HepG2 (cell line): ENCODE data around the gene S100P. TPM values are rescaled to one million over a fixed set of nuclear protein-coding genes. Genes with fewer than 3 reads are reported as not detected.

Source experiments
- BCL3 ChIP-seq: sonication (generic); formaldehyde crosslinking; IDR thresholded peaks from 2 replicates; pipeline ENCODE4 v1.5.1; 2020; ENCODE audit warnings: mild to moderate bottlenecking, missing genetic modification reagents, moderate library complexity
- EP300 ChIP-seq, 3 experiments: sonication (generic) in 1 of 3; formaldehyde crosslinking in 1 of 3; IDR thresholded peaks; 2 replicates each; pipeline versions ENCODE4 v1.5.1 to v1.6.1; 2011 to 2020; ENCODE audit warnings: low read depth in 2 of 3, low read length in 2 of 3, borderline replicate concordance in 1 of 3, improper control_type of control experiment in 1 of 3, mild to moderate bottlenecking in 1 of 3, missing genetic modification reagents in 1 of 3, moderate library complexity in 1 of 3
- ERF ChIP-seq: IDR thresholded peaks from 2 replicates; pipeline ENCODE4 v1.6.1; 2018; ENCODE audit warnings: missing biosample characterization, missing genetic modification reagents
- ISX ChIP-seq: sonication (generic); formaldehyde crosslinking; conservative IDR thresholded peaks from 2 replicates; pipeline ENCODE4 v1.5.0; 2020; ENCODE audit warnings: missing genetic modification reagents
- JDP2 ChIP-seq: sonication (generic); formaldehyde crosslinking; IDR thresholded peaks from 2 replicates; pipeline ENCODE4 v1.8.1; 2022; ENCODE audit warnings: missing genetic modification reagents, borderline replicate concordance
- JUN ChIP-seq: sonication (generic); formaldehyde crosslinking; IDR thresholded peaks from 2 replicates; pipeline ENCODE4 v1.4.0; 2020; ENCODE audit warnings: mild to moderate bottlenecking, missing genetic modification reagents
- MAFF ChIP-seq: IDR thresholded peaks from 2 replicates; pipeline ENCODE4 v1.6.1; 2011; ENCODE audit warnings: low read depth, low read length, improper control_type of control experiment
- MBD4 ChIP-seq: IDR thresholded peaks from 2 replicates; pipeline ENCODE4 v1.6.1; 2012; ENCODE audit warnings: low read length, inconsistent platforms, borderline replicate concordance
- MIER3 ChIP-seq: IDR thresholded peaks from 2 replicates; pipeline ENCODE4 v1.6.1; 2016; ENCODE audit warnings: missing compliant biosample characterization, borderline replicate concordance
- NR2F1 ChIP-seq, 2 experiments: fragments of 450-650 bp in 1 of 2; formaldehyde crosslinking in 1 of 2; IDR thresholded peaks; 2 replicates each; pipeline versions ENCODE4 v1.5.0 to v1.6.1; 2016 to 2020; ENCODE audit warnings: mild to moderate bottlenecking in 1 of 2, missing compliant biosample characterization in 1 of 2, missing genetic modification reagents in 1 of 2, moderate library complexity in 1 of 2
- PRPF4 ChIP-seq: fragments of 200-400 bp; formaldehyde crosslinking; IDR thresholded peaks from 2 replicates; pipeline ENCODE4 v1.6.1; 2016; ENCODE audit warnings: low read length, low read depth; ENCODE audit not compliant: poor library complexity, severe bottlenecking
- SAP130 ChIP-seq: IDR thresholded peaks from 2 replicates; pipeline ENCODE4 v1.6.1; 2016; ENCODE audit warnings: low read depth
- TERF1 ChIP-seq: sonication (generic); formaldehyde crosslinking; IDR thresholded peaks from 2 replicates; pipeline ENCODE4 v1.8.0; 2022; ENCODE audit warnings: mild to moderate bottlenecking, missing genetic modification reagents, moderate library complexity
- TSC22D2 ChIP-seq: sonication (generic); formaldehyde crosslinking; IDR thresholded peaks from 2 replicates; pipeline ENCODE4 v1.5.1; 2020; ENCODE audit warnings: missing genetic modification reagents, mild to moderate bottlenecking, borderline replicate concordance
- ZBTB49 ChIP-seq: sonication (generic); formaldehyde crosslinking; IDR thresholded peaks from 2 replicates; pipeline ENCODE4 v1.4.0; 2020; ENCODE audit warnings: missing genetic modification reagents, borderline replicate concordance
- ZFP91 ChIP-seq: sonication (generic); formaldehyde crosslinking; IDR thresholded peaks from 2 replicates; pipeline ENCODE4 v1.9.0; 2022; ENCODE audit warnings: missing genetic modification reagents, mild to moderate bottlenecking, borderline replicate concordance
- ZNF101 ChIP-seq: sonication (generic); formaldehyde crosslinking; IDR thresholded peaks from 2 replicates; pipeline ENCODE4 v1.4.0; 2020; ENCODE audit warnings: mild to moderate bottlenecking, low read depth, missing genetic modification reagents, borderline replicate concordance
- ZNF234 ChIP-seq: sonication (generic); formaldehyde crosslinking; conservative IDR thresholded peaks from 2 replicates; pipeline ENCODE4 v1.5.1; 2020; ENCODE audit warnings: mild to moderate bottlenecking, missing genetic modification reagents
- ZNF746 ChIP-seq: sonication (generic); formaldehyde crosslinking; IDR thresholded peaks from 2 replicates; pipeline ENCODE4 v1.8.0; 2022; ENCODE audit warnings: mild to moderate bottlenecking, missing genetic modification reagents
- ZNF841 ChIP-seq: sonication (generic); formaldehyde crosslinking; IDR thresholded peaks from 2 replicates; pipeline ENCODE4 v1.8.1; 2023; ENCODE audit warnings: missing genetic modification reagents, borderline replicate concordance
- ZNF879 ChIP-seq: sonication (generic); formaldehyde crosslinking; IDR thresholded peaks from 2 replicates; pipeline ENCODE4 v1.8.1; 2023; ENCODE audit warnings: missing genetic modification reagents
- ZSCAN12 ChIP-seq: sonication (generic); formaldehyde crosslinking; IDR thresholded peaks from 2 replicates; pipeline ENCODE4 v1.9.0; 2021; ENCODE audit warnings: mild to moderate bottlenecking, missing genetic modification reagents
- ZZZ3 ChIP-seq: sonication (generic); formaldehyde crosslinking; IDR thresholded peaks from 2 replicates; pipeline ENCODE4 v1.4.0; 2020; ENCODE audit warnings: missing genetic modification reagents, mild to moderate bottlenecking, borderline replicate concordance
- polyA plus RNA-seq, 8 experiments: library from polyadenylated mRNA; depleted of rRNA in 3 of 8; stranded (reverse) in 7 of 8; unstranded in 1 of 8; fragments of >200 nt; fragmentation: Illumina TruSeq in 4 of 8; extraction: Trizol in 4 of 8; gene quantifications; 2 replicates each; pipeline versions ENCODE4 v1.2.1 to v1.2.3, GENCODE V29; 2011 to 2016; ENCODE audit warnings: low read depth in 4 of 8, missing spikeins in 1 of 8, mixed read lengths in 1 of 8; ENCODE audit not compliant: insufficient read depth in 1 of 8
- total RNA-seq, 5 experiments: library from RNA; depleted of rRNA; stranded (reverse); fragments of >200 nt; fragmentation: Illumina TruSeq; extraction: Trizol; gene quantifications; 2 replicates each; pipeline ENCODE4 v1.2.3, GENCODE V29; 2016; ENCODE audit warnings: low read depth in 1 of 5

Gene S100P
- total and polyA plus RNA-seq, 2 of the 13 experiments (the other 11 are each of a cell fraction or from before 2014, with no cell fraction given), result 278 to 1,649 TPM

GRCh38 chr4:6703786-6704185, 10.1 kb downstream of the S100P start (continued):
- TF ChIP-seq ISX (CRISPR knock-in tag) (no peak), MIER3 (CRISPR knock-in tag) (no peak), JDP2 (CRISPR knock-in tag) (no peak), MBD4 (no peak), ZZZ3 (no peak), ZNF101 (CRISPR knock-in tag) (no peak), ZSCAN12 (CRISPR knock-in tag) (no peak), ZFP91 (no peak), PRPF4 (no peak), JUN (CRISPR knock-in tag) (no peak), MAFF (peak; percentile 29; the same call in 1 of the 2 replicates), BCL3 (CRISPR knock-in tag) (no peak), ZNF234 (CRISPR knock-in tag) (no peak), ZNF841 (CRISPR knock-in tag) (no peak), ERF (CRISPR knock-in tag) (no peak), SAP130 (CRISPR knock-in tag) (peak; percentile 61), ZNF879 (CRISPR knock-in tag) (no peak), ZNF746 (CRISPR knock-in tag) (no peak), ZBTB49 (CRISPR knock-in tag) (no peak), EP300 (IDR thresholded peaks at IDR 0.05; ENCODE audit: low read depth in 2 of 2, low read length in 2 of 2) (no peak), EP300 (CRISPR knock-in tag; IDR thresholded peaks at IDR 0.05; ENCODE audit: borderline replicate concordance) (no peak), TERF1 (CRISPR knock-in tag) (no peak), TSC22D2 (CRISPR knock-in tag) (no peak), NR2F1 (CRISPR knock-in tag; IDR thresholded peaks at IDR 0.05) (peak; percentile 24 to 41; a peak in 1 of 4 replicates)
